Femur (tissue), 1 donor: ENCODE results near the gene PROSER3.

Experiments used
- DNase-seq: peaks from one replicate; pipeline ENCODE4 v3.0.0-alpha.2; 2017

The PROSER3 gene

GRCh38 chr19:35739275-35740107 lies 18.5 kb upstream of the PROSER3 start:
- no peak for DNase-seq

GRCh38 chr19:35740108-35740422 lies 17.9 kb upstream of the PROSER3 start:
- no peak for DNase-seq

GRCh38 chr19:35740423-35741202 lies 17.4 kb upstream of the PROSER3 start:
- peak; percentile 99 for DNase-seq

- no peak for DNase-seq
Measured at GRCh38 chr19:35741203-35741515, 16.8 kb upstream of the PROSER3 start.

- DNase-seq: no peak
Measured at GRCh38 chr19:35742121-35742724, 15.8 kb upstream of the PROSER3 start, which contains the start of gene IGFLR1. Gene IGFLR1, minus strand, starts transcription at chr19:35742452. Its CDS starts 1,272 bp downstream, at chr19:35741180.

- DNase-seq: no peak
Measured at GRCh38 chr19:35743640-35744429, 14.1 kb upstream of the PROSER3 start.

- DNase-seq: peak; percentile 98
Measured at GRCh38 chr19:35744430-35745327, 13.3 kb upstream of the PROSER3 start.

- DNase-seq: peak; percentile 99
Measured at GRCh38 chr19:35745328-35746086, 12.5 kb upstream of the PROSER3 start, which contains the start of the genes PSENEN and U2AF1L4. Gene PSENEN, plus strand, starts transcription at chr19:35745651. Its CDS starts 280 bp downstream, at chr19:35745931. Gene U2AF1L4, minus strand, starts transcription at chr19:35745418. Its CDS starts 27 bp downstream, at chr19:35745391.

- DNase-seq: no peak
Measured at GRCh38 chr19:35746087-35746462, 11.9 kb upstream of the PROSER3 start.

GRCh38 chr19:35746531-35746930 lies 11.4 kb upstream of the PROSER3 start:
- DNase-seq: no peak

- peak; percentile 100 for DNase-seq
Measured at GRCh38 chr19:35748106-35749020, 9.6 kb upstream of the PROSER3 start, which contains the start of gene LIN37. Gene LIN37, plus strand, starts transcription at chr19:35748576. Its CDS starts 149 bp downstream, at chr19:35748725.

- DNase-seq: no peak
Measured at GRCh38 chr19:35750167-35750566, 7.8 kb upstream of the PROSER3 start.

GRCh38 chr19:35751839-35752745 lies 5.9 kb upstream of the PROSER3 start:
- no peak for DNase-seq

- no peak for DNase-seq
Measured at GRCh38 chr19:35752746-35753350, 5.1 kb upstream of the PROSER3 start.

GRCh38 chr19:35753634-35754369 lies 4.2 kb upstream of the PROSER3 start:
- DNase-seq: no peak

GRCh38 chr19:35754370-35755130 lies 3.4 kb upstream of the PROSER3 start:
- DNase-seq: peak; percentile 28
